Kidney epithelial cell (primary cell): Measurements from ENCODE around the gene CLEC3A. TPM values are rescaled to one million over a fixed set of nuclear protein-coding genes. Genes with fewer than 3 reads are reported as not detected.

Source experiments
- DNase-seq: peaks from one replicate; pipeline ENCODE4 v3.0.0-alpha.2; 2010; ENCODE audit warnings: low read depth
- H3K27me3 ChIP-seq: 2 replicates; pipeline ENCODE4 v1.6.0; 2011; ENCODE audit warnings: low read length; ENCODE audit not compliant: control insufficient read depth, insufficient read depth
- H3K36me3 ChIP-seq: 2 replicates; pipeline ENCODE4 v1.5.1; 2011; ENCODE audit warnings: low read length; ENCODE audit not compliant: control insufficient read depth, insufficient read depth
- H3K4me3 ChIP-seq: 2 replicates; pipeline ENCODE4 v1.5.1; 2011; ENCODE audit warnings: low read depth, mild to moderate bottlenecking, control low read depth, low read length
- total RNA-seq: library from RNA; depleted of rRNA; stranded (reverse); fragments of >200 nt; gene quantifications from 2 replicates; pipeline ENCODE4 v1.2.3, GENCODE V29; 2015
- TF ChIP-seq, protein P1 (sequence below): IDR thresholded peaks from 2 replicates; pipeline ENCODE4 v1.5.1; 2011; ENCODE audit warnings: mild to moderate bottlenecking, moderate library complexity, low read length, control low read depth, inconsistent platforms; ENCODE audit not compliant: insufficient read depth, poor library complexity, severe bottlenecking

CLEC3A gene
- total RNA-seq, 1 donor from 2014 or later, result not detected

DNA sequence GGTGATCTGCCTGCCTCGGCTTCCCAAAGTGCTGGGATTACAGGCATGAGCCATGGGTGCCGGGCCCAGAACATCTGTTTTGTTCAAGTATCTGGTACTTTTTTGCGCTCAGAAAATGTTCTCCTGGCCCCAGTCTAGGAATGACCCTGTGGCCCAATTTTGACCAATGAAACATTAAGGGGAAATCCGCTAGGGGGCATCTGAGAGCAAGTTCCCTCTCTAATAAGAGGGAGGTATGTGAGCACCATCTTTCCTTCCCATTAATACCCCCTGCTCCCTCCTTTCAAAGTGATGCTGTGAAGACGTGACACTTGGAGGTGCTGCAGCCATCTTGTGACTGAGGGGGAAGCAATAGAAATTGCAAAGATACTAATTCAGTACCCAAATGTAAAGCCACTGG, 16.5 kb upstream of the CLEC3A start:
- no peak overlapping the region for H3K4me3 ChIP-seq
- no peaks in the 10 kb centered on the region for H3K36me3 ChIP-seq
- H3K27me3 ChIP-seq, result no peaks in the 10 kb centered on the region
- no peak for DNase-seq
- TF ChIP-seq, protein P1, sequence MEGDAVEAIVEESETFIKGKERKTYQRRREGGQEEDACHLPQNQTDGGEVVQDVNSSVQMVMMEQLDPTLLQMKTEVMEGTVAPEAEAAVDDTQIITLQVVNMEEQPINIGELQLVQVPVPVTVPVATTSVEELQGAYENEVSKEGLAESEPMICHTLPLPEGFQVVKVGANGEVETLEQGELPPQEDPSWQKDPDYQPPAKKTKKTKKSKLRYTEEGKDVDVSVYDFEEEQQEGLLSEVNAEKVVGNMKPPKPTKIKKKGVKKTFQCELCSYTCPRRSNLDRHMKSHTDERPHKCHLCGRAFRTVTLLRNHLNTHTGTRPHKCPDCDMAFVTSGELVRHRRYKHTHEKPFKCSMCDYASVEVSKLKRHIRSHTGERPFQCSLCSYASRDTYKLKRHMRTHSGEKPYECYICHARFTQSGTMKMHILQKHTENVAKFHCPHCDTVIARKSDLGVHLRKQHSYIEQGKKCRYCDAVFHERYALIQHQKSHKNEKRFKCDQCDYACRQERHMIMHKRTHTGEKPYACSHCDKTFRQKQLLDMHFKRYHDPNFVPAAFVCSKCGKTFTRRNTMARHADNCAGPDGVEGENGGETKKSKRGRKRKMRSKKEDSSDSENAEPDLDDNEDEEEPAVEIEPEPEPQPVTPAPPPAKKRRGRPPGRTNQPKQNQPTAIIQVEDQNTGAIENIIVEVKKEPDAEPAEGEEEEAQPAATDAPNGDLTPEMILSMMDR, result no peak

DNA sequence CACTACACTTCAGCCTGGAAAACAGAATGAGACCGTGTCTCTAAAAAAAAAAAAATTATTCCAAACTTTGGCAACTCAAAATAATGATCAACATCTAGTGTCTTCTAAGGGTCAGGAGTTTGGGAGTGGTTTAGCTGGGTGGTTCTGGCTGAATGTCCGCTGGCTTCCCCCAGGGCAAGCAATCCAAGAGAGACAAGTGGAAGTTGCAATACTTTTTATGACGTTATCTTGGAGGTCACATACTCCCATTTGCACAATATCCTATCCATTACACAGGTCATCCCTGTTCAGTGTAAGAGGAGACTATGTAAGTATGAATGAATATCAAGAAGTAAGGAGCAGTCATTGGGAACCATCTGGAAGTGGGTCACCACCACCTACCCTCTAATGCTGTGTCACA, 15.2 kb upstream of the CLEC3A start:
- no peaks in the 10 kb centered on the region for H3K36me3 ChIP-seq
- no peak for DNase-seq
- no peak overlapping the region for H3K4me3 ChIP-seq
- no peaks in the 10 kb centered on the region for H3K27me3 ChIP-seq
- TF ChIP-seq, protein P1, result no peak

DNA sequence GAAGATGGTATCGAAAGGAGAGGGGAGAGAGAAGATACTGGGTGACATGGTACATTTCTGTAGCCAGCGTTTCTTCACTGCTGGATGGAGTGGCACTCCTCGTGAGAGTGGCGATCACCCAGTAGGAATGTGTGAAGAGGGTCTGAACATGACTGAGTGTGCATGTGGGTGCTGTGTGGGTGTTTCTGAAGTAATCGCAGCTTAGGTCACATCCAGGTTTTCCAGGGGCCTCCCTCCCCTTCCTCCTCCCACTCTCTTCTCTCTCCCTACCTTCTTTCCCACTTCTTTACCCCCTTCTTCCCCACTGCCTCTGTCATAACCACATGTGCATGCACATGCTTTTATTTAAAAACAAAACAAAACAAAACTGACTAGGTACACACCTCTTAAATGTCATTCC, 1.8 kb downstream of the CLEC3A start:
- no peak for DNase-seq
- Histone ChIP-seq H3K4me3 (no peak overlapping the region), H3K36me3 (no peaks in the 10 kb centered on the region), H3K27me3 (no peaks in the 10 kb centered on the region)
- TF ChIP-seq, protein P1, result no peak

GRCh38 chr16:78025631-78026030, 3.3 kb downstream of the CLEC3A start:
- TF ChIP-seq, protein P1, result no peak
- Histone ChIP-seq H3K27me3 (no peaks in the 10 kb centered on the region), H3K4me3 (no peak overlapping the region), H3K36me3 (no peaks in the 10 kb centered on the region)
- DNase-seq, result no peak

GRCh38 chr16:78028018-78028417, 5.7 kb downstream of the CLEC3A start:
- H3K27me3 ChIP-seq, result no peaks in the 10 kb centered on the region
- DNase-seq, result no peak
- H3K4me3 ChIP-seq, result no peak overlapping the region
- TF ChIP-seq, protein P1, result no peak
- H3K36me3 ChIP-seq, result no peaks in the 10 kb centered on the region

- no peaks in the 10 kb centered on the region for H3K36me3 ChIP-seq
- H3K4me3 ChIP-seq, result no peak overlapping the region
- no peak for DNase-seq
- TF ChIP-seq, protein P1, result no peak
- H3K27me3 ChIP-seq, result no peaks in the 10 kb centered on the region
Observed at GRCh38 chr16:78034530-78034929, 12.2 kb downstream of the CLEC3A start.
